Tibial nerve (tissue), 4 donors: ENCODE measurements around the gene COBL. TPM values are rescaled to one million over a fixed set of nuclear protein-coding genes. Genes with fewer than 3 reads are reported as not detected.

Source experiments
- DNase-seq, 2 donors: peaks; one replicate each; pipeline ENCODE4 v3.0.0-alpha.2; 2019; ENCODE audit warnings: low spot score in 2 of 2
- H3K27ac ChIP-seq, 4 donors: fragments of 200-600 bp; sonication (generic) in 3 of 4; one replicate each; pipeline ENCODE4 v1.5.1; 2017 to 2019; ENCODE audit warnings: mild to moderate bottlenecking in 1 of 4
- H3K27me3 ChIP-seq, 2 donors: fragments of 200-600 bp; sonication (generic) in 1 of 2; one replicate each; pipeline versions ENCODE4 v1.5.1 to v1.6.0; 2017 to 2019
- H3K36me3 ChIP-seq, 3 donors: fragments of 200-600 bp; sonication (generic); one replicate each; pipeline ENCODE4 v1.5.1; 2018 to 2019
- H3K4me1 ChIP-seq, 4 donors: fragments of 200-600 bp; sonication (generic) in 3 of 4; one replicate each; pipeline ENCODE4 v1.5.1; 2017 to 2019
- H3K4me3 ChIP-seq, 4 donors: fragments of 200-600 bp; sonication (generic) in 3 of 4; one replicate each; pipeline ENCODE4 v1.5.1; 2017 to 2019; ENCODE audit warnings: mild to moderate bottlenecking in 1 of 4, moderate library complexity in 1 of 4
- H3K9me3 ChIP-seq, 4 donors: fragments of 200-600 bp; sonication (generic) in 3 of 4; one replicate each; pipeline ENCODE4 v1.5.1; 2017 to 2019
- CTCF ChIP-seq, 5 experiments: fragments of 200-600 bp in 3 of 5; fragments of 450-650 bp in 2 of 5; sonication (generic) in 3 of 5; IDR thresholded peaks; one replicate each; pipeline ENCODE4 v1.5.1; 2016 to 2019; ENCODE audit warnings: antibody characterized with exemption in 5 of 5, mild to moderate bottlenecking in 3 of 5, moderate library complexity in 2 of 5
- EP300 ChIP-seq, 2 donors: sonication (generic); formaldehyde crosslinking; IDR thresholded peaks; one replicate each; pipeline ENCODE4 v1.6.1; 2017; ENCODE audit warnings: antibody characterized with exemption in 2 of 2, mild to moderate bottlenecking in 1 of 2
- POLR2A ChIP-seq, 2 donors: fragments of 450-650 bp; IDR thresholded peaks; one replicate each; pipeline ENCODE4 v1.6.1; 2017; ENCODE audit warnings: antibody characterized with exemption in 2 of 2, mild to moderate bottlenecking in 2 of 2, moderate library complexity in 2 of 2
- WGBS, 2 donors: methylation state at CpG; one replicate each; pipeline ENCODE4 v1.1.5; 2018; 5-methylcytosine and 5-hydroxymethylcytosine counted together
- total RNA-seq, 4 donors: library from RNA; depleted of rRNA; stranded (reverse); fragments of >200 nt; gene quantifications; one replicate each; pipeline ENCODE4 v1.1.0, GENCODE V29; 2016

The COBL gene
- total RNA-seq, 4 donors from 2014 or later, result 6.3 to 18.1 (median 8.1) TPM

- WGBS, 2 donors, result 74 to 76% methylated on average over 9 of the region's 9 CpGs
- no peaks in the 10 kb centered on the region for H3K4me1 ChIP-seq
- H3K27ac ChIP-seq, result no peak overlapping the region
- no peaks in the 10 kb centered on the region for H3K36me3 ChIP-seq
- H3K9me3 ChIP-seq, result no peaks in the 10 kb centered on the region
- no peak for DNase-seq
- H3K27me3 ChIP-seq, result no peaks in the 10 kb centered on the region
- TF ChIP-seq EP300 (IDR thresholded peaks at IDR 0.05) (no peak), CTCF (IDR thresholded peaks at IDR 0.05) (no peak), POLR2A (IDR thresholded peaks at IDR 0.05) (no peak)
- H3K4me3 ChIP-seq, result no peak overlapping the region
Measured at GRCh38 chr7:51340029-51340838, 23.6 kb upstream of the COBL start.

DNA sequence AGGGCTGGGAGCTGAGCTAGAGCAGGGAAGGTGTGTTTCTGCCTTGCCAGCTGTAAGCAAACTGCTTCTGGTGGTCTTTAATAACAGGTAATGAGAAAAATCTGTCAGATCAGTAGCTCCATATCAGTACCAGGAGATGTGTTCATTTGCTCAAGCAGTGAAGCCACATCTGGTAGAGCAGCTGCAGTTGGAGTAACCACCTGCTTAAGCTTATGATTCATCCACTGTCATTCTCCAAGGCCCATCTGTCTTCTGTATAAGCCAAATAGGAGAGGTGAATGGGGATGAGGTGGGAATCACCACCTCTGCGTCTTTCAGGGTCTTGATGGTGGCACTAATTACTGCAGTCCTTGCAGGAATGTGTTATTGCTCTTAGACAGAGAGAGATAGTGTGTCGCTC is 18.4 kb upstream of the COBL start:
- Histone ChIP-seq H3K27ac (no peak overlapping the region), H3K9me3 (no peaks in the 10 kb centered on the region), H3K4me1 (no peaks in the 10 kb centered on the region), H3K27me3 (no peaks in the 10 kb centered on the region), H3K4me3 (no peak overlapping the region), H3K36me3 (no peaks in the 10 kb centered on the region)
- DNase-seq, result no peak
- WGBS, 2 donors, result 75 to 81% methylated on average over 2 of the region's 2 CpGs
- no peak for TF ChIP-seq EP300 (IDR thresholded peaks at IDR 0.05)
- no peak for TF ChIP-seq CTCF (IDR thresholded peaks at IDR 0.05)
- no peak for TF ChIP-seq POLR2A (IDR thresholded peaks at IDR 0.05)

- Histone ChIP-seq H3K27me3 (no peaks in the 10 kb centered on the region), H3K9me3 (no peaks in the 10 kb centered on the region), H3K36me3 (no peaks in the 10 kb centered on the region), H3K4me1 (no peaks in the 10 kb centered on the region), H3K4me3 (no peak overlapping the region), H3K27ac (no peak overlapping the region)
- no peak for DNase-seq
- WGBS, 2 donors, result 87 to 97% methylated on average over 4 of the region's 4 CpGs
- TF ChIP-seq CTCF (IDR thresholded peaks at IDR 0.05) (no peak), EP300 (IDR thresholded peaks at IDR 0.05) (no peak), POLR2A (IDR thresholded peaks at IDR 0.05) (no peak)
Measured at GRCh38 chr7:51329696-51330263, 13.2 kb upstream of the COBL start.

GRCh38 chr7:51328351-51328801 is 11.8 kb upstream of the COBL start:
- no peaks in the 10 kb centered on the region for H3K27me3 ChIP-seq
- no peak overlapping the region for H3K4me3 ChIP-seq
- 65 to 95% methylated on average over 1 of the region's 1 CpG for WGBS, 2 donors
- H3K36me3 ChIP-seq, result no peaks in the 10 kb centered on the region
- H3K9me3 ChIP-seq, result no peaks in the 10 kb centered on the region
- DNase-seq, result no peak
- TF ChIP-seq EP300 (IDR thresholded peaks at IDR 0.05) (no peak), POLR2A (IDR thresholded peaks at IDR 0.05) (no peak), CTCF (IDR thresholded peaks at IDR 0.05) (no peak)
- no peaks in the 10 kb centered on the region for H3K4me1 ChIP-seq
- no peak overlapping the region for H3K27ac ChIP-seq

DNA sequence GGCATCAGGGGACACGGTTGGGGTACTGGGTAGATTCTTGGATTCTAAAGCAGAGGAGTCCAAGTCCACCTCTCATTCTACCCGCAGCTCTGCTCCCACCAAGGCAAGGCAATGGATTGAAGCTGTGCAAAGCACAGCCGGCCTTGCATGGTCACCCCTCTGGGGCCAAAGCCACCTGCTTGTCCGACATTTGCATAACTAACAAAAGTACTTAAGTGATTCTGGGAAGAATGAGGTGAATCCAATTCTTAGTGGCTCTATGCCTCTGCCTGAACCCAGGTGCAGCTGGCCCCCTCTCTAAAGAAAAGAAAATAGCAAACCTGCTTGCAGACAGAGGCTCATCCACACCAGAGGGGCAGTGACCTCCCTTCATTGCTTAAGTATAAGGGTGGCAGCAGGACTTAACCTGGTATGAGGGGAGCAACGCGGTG is 10.7 kb upstream of the COBL start:
- Histone ChIP-seq H3K27ac (no peak overlapping the region), H3K27me3 (no peaks in the 10 kb centered on the region), H3K9me3 (no peaks in the 10 kb centered on the region), H3K36me3 (no peaks in the 10 kb centered on the region), H3K4me3 (no peak overlapping the region), H3K4me1 (no peaks in the 10 kb centered on the region)
- DNase-seq, result no peak
- 46 to 58% methylated on average over 6 of the region's 6 CpGs for WGBS, 2 donors
- TF ChIP-seq POLR2A (IDR thresholded peaks at IDR 0.05) (no peak), EP300 (IDR thresholded peaks at IDR 0.05) (no peak), CTCF (IDR thresholded peaks at IDR 0.05) (no peak)
